Activated naive CD4-positive, alpha-beta T cell treated with anti-CD3 and anti-CD28 coated beads for 36 hours (primary cell): Measurements from ENCODE around the gene CTSH. TPM values are rescaled to one million over a fixed set of nuclear protein-coding genes. Genes with fewer than 3 reads are reported as not detected.

Experiments used
- CTCF ChIA-PET: fragments of 350-600 bp; sonication (Branson Sonifier 250); formaldehyde crosslinking; loops from one replicate; lab custom pipeline; 2021; ENCODE audit warnings: antibody characterized with exemption; lab: Charles Lee
- DNase-seq: peaks from one replicate; pipeline ENCODE4 v3.0.0-alpha.2; 2020
- H3K27ac Mint-ChIP-seq: one replicate; pipeline ENCODE4 v1.8.0; 2021; ENCODE audit warnings: mild to moderate bottlenecking, mixed read lengths
- H3K27me3 Mint-ChIP-seq: one replicate; pipeline ENCODE4 v1.8.0; 2021; ENCODE audit warnings: low read depth, mixed read lengths
- H3K36me3 Mint-ChIP-seq: one replicate; pipeline ENCODE4 v1.8.0; 2021; ENCODE audit warnings: low read depth, mixed read lengths
- H3K4me1 Mint-ChIP-seq: one replicate; pipeline ENCODE4 v1.8.0; 2021; ENCODE audit warnings: low read depth, mixed read lengths
- H3K4me3 Mint-ChIP-seq: one replicate; pipeline ENCODE4 v1.8.0; 2021; ENCODE audit warnings: mild to moderate bottlenecking, moderate library complexity, mixed read lengths
- H3K9me3 Mint-ChIP-seq: one replicate; pipeline ENCODE4 v1.8.0; 2021; ENCODE audit warnings: mixed read lengths
- intact Hi-C: fragments of 100-400 bp; cut with micrococcal nuclease; formaldehyde crosslinking; loops from one replicate; pipeline ENCODE4 v1.15.1; 2023
- total RNA-seq, 2 experiments: library from RNA; stranded (reverse); gene quantifications; one replicate each; pipeline ENCODE4 v1.2.3, GENCODE V29; 2021

Gene CTSH
- total RNA-seq, 2 experiments from 2014 or later, result 4.7 to 5.1 TPM

DNA sequence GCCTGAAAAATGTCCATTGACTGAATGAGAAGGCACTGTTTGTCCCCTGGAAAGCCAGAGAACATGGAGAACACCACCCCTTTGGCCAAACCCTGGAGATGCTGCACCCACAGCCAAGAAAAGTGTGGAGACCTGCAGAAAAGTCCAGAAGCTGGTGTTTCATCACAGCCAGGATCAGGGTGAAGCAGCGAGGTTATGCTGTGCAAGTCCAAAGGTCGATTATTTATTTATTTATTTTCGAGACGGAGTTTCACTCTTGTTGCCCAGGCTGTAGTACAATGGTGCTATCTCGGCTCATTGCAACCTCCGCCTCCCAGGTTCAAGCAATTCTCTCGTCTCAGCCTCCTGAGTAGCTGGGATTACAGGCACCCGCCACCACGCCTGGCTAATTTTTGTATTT lies 5.5 kb upstream of the CTSH start:
- intact Hi-C loops, result no loop called here
- Mint-ChIP-seq H3K9me3 (no peaks in the 10 kb centered on the region), H3K36me3 (no peaks in the 10 kb centered on the region), H3K27ac (no peak overlapping the region), H3K27me3 (no peaks in the 10 kb centered on the region), H3K4me3 (no peak overlapping the region), H3K4me1 (peaks cover 6% of the 10 kb centered on the region)
- DNase-seq, result no peak
- CTCF ChIA-PET, result no interaction called here

- Mint-ChIP-seq H3K9me3 (no peaks in the 10 kb centered on the region), H3K36me3 (no peaks in the 10 kb centered on the region), H3K27ac (no peak overlapping the region), H3K4me3 (no peak overlapping the region), H3K27me3 (peaks cover 2% of the 10 kb centered on the region), H3K4me1 (peaks cover 9% of the 10 kb centered on the region)
- intact Hi-C loops, result no loop called here
- CTCF ChIA-PET, result no interaction called here
- no peak for DNase-seq
These were observed 4.6 kb upstream of the CTSH start for GRCh38 chr15:78949461-78949860.

- Mint-ChIP-seq H3K4me1 (peaks cover 11% of the 10 kb centered on the region), H3K4me3 (no peak overlapping the region), H3K36me3 (no peaks in the 10 kb centered on the region), H3K27ac (no peak overlapping the region), H3K9me3 (no peaks in the 10 kb centered on the region), H3K27me3 (peaks cover 2% of the 10 kb centered on the region)
- CTCF ChIA-PET, result no interaction called here
- intact Hi-C loops, result no loop called here
- no peak for DNase-seq
These were observed 2.7 kb upstream of the CTSH start for GRCh38 chr15:78947506-78947905.

- Mint-ChIP-seq H3K36me3 (no peaks in the 10 kb centered on the region), H3K4me3 (peak overlapping the region; percentile 3), H3K4me1 (peaks cover 8% of the 10 kb centered on the region), H3K9me3 (no peaks in the 10 kb centered on the region), H3K27me3 (peaks cover 2% of the 10 kb centered on the region), H3K27ac (no peak overlapping the region)
- intact Hi-C loops, result no loop called here
- no peak for DNase-seq
- CTCF ChIA-PET, result interaction anchor here (0.7 to 1.5 kb wide), 4 partner anchors 20 to 575 kb away, joined by 3 to 6 read pairs (median 4); no protein-coding TSS in a partner anchor
These were observed 1.6 kb upstream of the CTSH start for GRCh38 chr15:78946493-78946892.

DNA sequence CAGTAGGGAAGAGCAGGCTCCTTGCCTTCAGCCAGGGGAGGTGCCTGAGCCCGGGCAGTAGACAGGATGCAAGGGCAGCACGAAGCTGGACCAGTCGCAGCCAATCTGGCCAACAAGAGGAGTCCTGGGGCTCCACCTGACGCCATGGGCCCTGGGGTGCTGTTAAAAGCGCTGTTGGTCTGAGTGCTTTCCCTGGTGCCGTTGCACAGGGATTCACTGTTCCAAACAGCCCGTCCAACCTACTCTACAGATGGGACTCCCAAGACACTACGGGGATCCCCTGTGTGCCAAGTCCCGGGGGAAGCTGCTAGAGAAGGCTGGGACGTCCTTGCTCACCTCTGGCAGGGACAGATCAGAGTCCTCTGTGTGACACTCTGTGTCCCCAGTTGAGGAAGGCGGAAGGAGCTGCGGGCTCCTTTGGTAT lies 632 bp downstream of the CTSH start:
- Mint-ChIP-seq H3K27ac (no peak overlapping the region), H3K36me3 (peaks cover 1% of the 10 kb centered on the region), H3K9me3 (no peaks in the 10 kb centered on the region), H3K4me1 (peaks cover 10% of the 10 kb centered on the region), H3K27me3 (peaks cover 2% of the 10 kb centered on the region), H3K4me3 (peak overlapping the region; percentile 58)
- CTCF ChIA-PET, result no interaction called here
- intact Hi-C loops, result no loop called here
- no peak for DNase-seq

DNA sequence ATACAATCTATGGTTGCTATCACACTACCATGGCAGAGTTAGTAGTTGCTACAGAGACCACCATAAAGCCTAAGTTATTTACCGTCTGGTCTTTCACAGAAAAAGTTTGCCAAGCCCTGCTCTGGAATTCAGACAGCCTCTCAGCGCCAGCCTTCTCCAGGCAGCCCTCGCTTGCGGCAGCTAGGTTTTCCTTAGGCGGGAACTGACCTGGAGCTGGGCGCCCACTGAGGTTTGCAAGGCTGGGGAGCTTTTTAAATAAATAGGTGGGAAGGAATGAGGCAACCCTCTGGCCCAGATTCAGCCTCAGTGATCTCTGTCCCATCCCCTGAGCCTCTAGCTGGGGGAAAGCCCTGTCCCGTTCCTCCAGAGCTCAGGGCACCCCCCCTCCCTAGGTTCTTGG lies 1.2 kb downstream of the CTSH start:
- intact Hi-C loops, result no loop called here
- CTCF ChIA-PET, result no interaction called here
- Mint-ChIP-seq H3K4me3 (no peak overlapping the region), H3K36me3 (peaks cover 1% of the 10 kb centered on the region), H3K4me1 (peaks cover 16% of the 10 kb centered on the region), H3K27ac (no peak overlapping the region), H3K9me3 (no peaks in the 10 kb centered on the region), H3K27me3 (peaks cover 2% of the 10 kb centered on the region)
- no peak for DNase-seq

DNA sequence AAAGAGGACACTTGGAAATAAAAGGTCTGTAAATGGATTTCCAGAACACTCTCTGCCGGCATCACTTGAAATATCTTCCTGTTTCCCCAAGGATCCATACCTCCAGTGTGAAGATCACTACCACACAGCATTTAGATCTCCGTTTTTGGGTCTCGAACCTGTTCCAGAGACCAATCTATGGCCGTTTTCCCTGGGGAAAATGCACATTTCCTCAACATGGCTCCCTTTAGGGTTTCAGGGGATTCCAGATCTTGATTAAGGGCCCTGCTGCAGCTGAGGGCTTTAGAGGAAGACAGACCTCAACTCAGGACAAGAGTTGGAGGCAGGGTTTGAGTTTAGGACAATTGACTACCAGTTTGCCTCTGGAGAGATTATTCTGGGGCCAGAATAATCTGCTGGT lies 2.1 kb downstream of the CTSH start:
- intact Hi-C loops, result no loop called here
- H3K36me3 Mint-ChIP-seq, result peaks cover 1% of the 10 kb centered on the region
- no peak overlapping the region for H3K4me3 Mint-ChIP-seq
- no peak overlapping the region for H3K27ac Mint-ChIP-seq
- peaks cover 2% of the 10 kb centered on the region for H3K27me3 Mint-ChIP-seq
- DNase-seq, result no peak
- peaks cover 21% of the 10 kb centered on the region for H3K4me1 Mint-ChIP-seq
- H3K9me3 Mint-ChIP-seq, result no peaks in the 10 kb centered on the region
- CTCF ChIA-PET, result no interaction called here

- Mint-ChIP-seq H3K27me3 (no peaks in the 10 kb centered on the region), H3K27ac (peak overlapping the region; percentile 30), H3K36me3 (peaks cover 1% of the 10 kb centered on the region), H3K9me3 (no peaks in the 10 kb centered on the region), H3K4me3 (no peak overlapping the region), H3K4me1 (peaks cover 23% of the 10 kb centered on the region)
- CTCF ChIA-PET, result no interaction called here
- peak; percentile 18 for DNase-seq
- intact Hi-C loops, result no loop called here
These were observed 6.0 kb downstream of the CTSH start for GRCh38 chr15:78938658-78939488.

GRCh38 chr15:78937132-78937739 lies 7.6 kb downstream of the CTSH start:
- H3K36me3 Mint-ChIP-seq, result peaks cover 1% of the 10 kb centered on the region
- H3K27me3 Mint-ChIP-seq, result no peaks in the 10 kb centered on the region
- no peaks in the 10 kb centered on the region for H3K9me3 Mint-ChIP-seq
- H3K4me3 Mint-ChIP-seq, result no peak overlapping the region
- no peak overlapping the region for H3K27ac Mint-ChIP-seq
- DNase-seq, result no peak
- peaks cover 23% of the 10 kb centered on the region for H3K4me1 Mint-ChIP-seq
- intact Hi-C loops, result no loop called here
- CTCF ChIA-PET, result no interaction called here

- Mint-ChIP-seq H3K4me3 (no peak overlapping the region), H3K4me1 (peaks cover 20% of the 10 kb centered on the region), H3K36me3 (no peaks in the 10 kb centered on the region), H3K27me3 (no peaks in the 10 kb centered on the region), H3K9me3 (no peaks in the 10 kb centered on the region), H3K27ac (no peak overlapping the region)
- intact Hi-C loops, result no loop called here
- CTCF ChIA-PET, result no interaction called here
- DNase-seq, result no peak
These were observed 10.2 kb downstream of the CTSH start for GRCh38 chr15:78934655-78935023.

GRCh38 chr15:78933823-78934654 lies 10.8 kb downstream of the CTSH start:
- Mint-ChIP-seq H3K27ac (no peak overlapping the region), H3K4me3 (no peak overlapping the region), H3K27me3 (no peaks in the 10 kb centered on the region), H3K4me1 (peaks cover 16% of the 10 kb centered on the region), H3K36me3 (no peaks in the 10 kb centered on the region), H3K9me3 (no peaks in the 10 kb centered on the region)
- CTCF ChIA-PET, result no interaction called here
- DNase-seq, result no peak
- intact Hi-C loops, result no loop called here

GRCh38 chr15:78933187-78933822 lies 11.5 kb downstream of the CTSH start:
- H3K9me3 Mint-ChIP-seq, result no peaks in the 10 kb centered on the region
- intact Hi-C loops, result no loop called here
- no peak overlapping the region for H3K4me3 Mint-ChIP-seq
- H3K27me3 Mint-ChIP-seq, result no peaks in the 10 kb centered on the region
- no peak for DNase-seq
- H3K27ac Mint-ChIP-seq, result no peak overlapping the region
- no peaks in the 10 kb centered on the region for H3K36me3 Mint-ChIP-seq
- H3K4me1 Mint-ChIP-seq, result peaks cover 9% of the 10 kb centered on the region
- CTCF ChIA-PET, result interaction anchor here (0.6 kb wide), 1 partner anchor 61 kb away, joined by 3 read pairs; no protein-coding TSS in a partner anchor
